HCT116 (cell line): ENCODE measurements around the gene ARHGAP23. TPM values are rescaled to one million over a fixed set of nuclear protein-coding genes. Genes with fewer than 3 reads are reported as not detected.

ENCODE experiments used
- ATAC-seq: fragments of 200-7000 bp; cut with Tn5 transposase; 2 replicates; pipeline ENCODE4 v1.9.1; 2020; ENCODE audit warnings: mild to moderate bottlenecking, moderate library complexity
- BruUV-seq: library from RNA; stranded (reverse); fragments of 400-500 nt; replicated peaks from 2 replicates; lab custom pipeline; 2021; lab: Mats Ljungman, UMichigan
- CTCF ChIA-PET: fragments of 300-600 bp; sonication (Branson Sonifier 250); formaldehyde crosslinking; loops from one replicate; lab custom pipeline; 2021; ENCODE audit warnings: antibody characterized with exemption; lab: Charles Lee
- POLR2A ChIA-PET: fragments of 300-600, 350-600 bp; sonication (Branson Sonifier 250); formaldehyde crosslinking; loops from one replicate; lab custom pipeline; 2021; ENCODE audit warnings: antibody characterized with exemption; lab: Charles Lee
- RAD21 ChIA-PET, 2 experiments: fragments of 300-600 bp; sonication (Branson Sonifier 250); formaldehyde crosslinking; loops; one replicate each; lab custom pipeline; 2023; ENCODE audit warnings: low total read pairs in 2 of 2; ENCODE audit not compliant: uncharacterized antibody in 2 of 2, unreplicated experiment in 2 of 2, low non-redundant PET in 1 of 2; lab: Charles Lee
- DNase-seq: peaks from one replicate; pipeline ENCODE4 v3.0.0-alpha.2; 2010; ENCODE audit warnings: low read depth, low spot score
- H2AFZ ChIP-seq: fragments of 200-600 bp; shearing (Covaris generic), sonication (generic); 2 replicates; pipeline ENCODE4 v1.6.1; 2017; ENCODE audit warnings: low read depth, mixed run types, mixed read lengths, antibody characterized with exemption, low read length; ENCODE audit not compliant: poor library complexity, severe bottlenecking
- H3K27ac ChIP-seq: 2 replicates; pipeline ENCODE4 v1.5.1; 2012; ENCODE audit warnings: low read depth, low read length
- H3K27me3 ChIP-seq: fragments of 200-600 bp; sonication (generic); 2 replicates; pipeline ENCODE4 v1.6.1; 2016; ENCODE audit warnings: mixed run types, low read length, mixed read lengths; ENCODE audit not compliant: insufficient read depth
- H3K36me3 ChIP-seq, 2 experiments: fragments of 200-500 bp in 1 of 2; fragments of 200-600 bp in 1 of 2; sonication (Bioruptor generic) in 1 of 2; sonication (generic) in 1 of 2; 2 replicates each; pipeline versions ENCODE4 v1.5.1 to v1.6.1; 2014 to 2016; ENCODE audit warnings: low read length in 2 of 2, inconsistent platforms in 1 of 2, mixed read lengths in 1 of 2, mixed run types in 1 of 2; ENCODE audit not compliant: insufficient read depth in 2 of 2, control insufficient read depth in 1 of 2
- H3K4me1 ChIP-seq, 2 experiments: fragments of 200-600 bp in 1 of 2; sonication (generic) in 1 of 2; 2 replicates each; pipeline versions ENCODE4 v1.5.1 to v1.6.1; 2012 to 2017; ENCODE audit warnings: low read length in 2 of 2, inconsistent platforms in 1 of 2, mild to moderate bottlenecking in 1 of 2, mixed read lengths in 1 of 2, mixed run types in 1 of 2, moderate library complexity in 1 of 2; ENCODE audit not compliant: insufficient read depth in 2 of 2, control insufficient read depth in 1 of 2
- H3K4me2 ChIP-seq: fragments of 200-600 bp; sonication (generic); 2 replicates; pipeline ENCODE4 v1.6.1; 2017; ENCODE audit warnings: mixed run types, low read length, mixed read lengths
- H3K4me3 ChIP-seq, 2 experiments: fragments of 200-600 bp in 1 of 2; sonication (generic) in 1 of 2; replicated peaks in 1 of 2; 2 replicates each; pipeline ENCODE4 v1.5.1; 2011 to 2016; ENCODE audit warnings: low read length in 2 of 2, control low read depth in 1 of 2, low read depth in 1 of 2, mild to moderate bottlenecking in 1 of 2, mixed read lengths in 1 of 2, mixed run types in 1 of 2
- H3K79me2 ChIP-seq: fragments of 200-600 bp; sonication (generic); 2 replicates; pipeline ENCODE4 v1.6.1; 2017; ENCODE audit warnings: mild to moderate bottlenecking, mixed run types, low read length, moderate library complexity, mixed read lengths; ENCODE audit not compliant: insufficient read depth
- H3K9ac ChIP-seq: fragments of 200-600 bp; sonication (generic); 2 replicates; pipeline ENCODE4 v1.6.1; 2016; ENCODE audit warnings: low read length, mixed read lengths
- H3K9me2 ChIP-seq: fragments of 200-600 bp; sonication (generic), shearing (Covaris generic); 2 replicates; pipeline ENCODE4 v1.6.1; 2017; ENCODE audit warnings: mixed run types, mild to moderate bottlenecking, moderate library complexity; ENCODE audit not compliant: insufficient read depth
- H3K9me3 ChIP-seq, 2 experiments: fragments of 200-500 bp in 1 of 2; fragments of 200-600 bp in 1 of 2; sonication (Bioruptor generic) in 1 of 2; sonication (generic) in 1 of 2; 2 replicates each; pipeline ENCODE4 v1.6.1; 2014 to 2017; ENCODE audit warnings: low read length in 2 of 2, mixed read lengths in 2 of 2, inconsistent platforms in 1 of 2, low read depth in 1 of 2, mild to moderate bottlenecking in 1 of 2, mixed run types in 1 of 2, moderate library complexity in 1 of 2; ENCODE audit not compliant: control insufficient read depth in 1 of 2, insufficient read depth in 1 of 2
- H4K20me1 ChIP-seq: fragments of 200-600 bp; sonication (generic), shearing (Covaris generic); 2 replicates; pipeline ENCODE4 v1.6.1; 2017; ENCODE audit warnings: mixed run types, mild to moderate bottlenecking, moderate library complexity; ENCODE audit not compliant: insufficient read depth
- CEBPB ChIP-seq: IDR thresholded peaks from 2 replicates; pipeline ENCODE4 v1.6.1; 2012; ENCODE audit warnings: low read depth
- CTCF ChIP-seq, 3 experiments: fragments of 200-600 bp in 1 of 3; sonication (generic) in 1 of 3; IDR thresholded peaks in 2 of 3; conservative IDR thresholded peaks in 1 of 3; 2 replicates each; pipeline ENCODE4 v1.5.1; 2012 to 2017; ENCODE audit warnings: low read depth in 2 of 3, low read length in 2 of 3, antibody characterized with exemption in 1 of 3, borderline replicate concordance in 1 of 3, control low read depth in 1 of 3, mild to moderate bottlenecking in 1 of 3, mixed read lengths in 1 of 3, mixed run types in 1 of 3, moderate library complexity in 1 of 3; ENCODE audit not compliant: insufficient read depth in 1 of 3
- EGR1 ChIP-seq: IDR thresholded peaks from 2 replicates; pipeline ENCODE4 v1.6.1; 2012; ENCODE audit warnings: low read depth
- EZH2 ChIP-seq: fragments of 200-600 bp; sonication (generic); IDR thresholded peaks from 2 replicates; pipeline ENCODE4 v1.6.1; 2017; ENCODE audit warnings: antibody characterized with exemption, mixed run types
- EZH2phosphoT487 ChIP-seq: fragments of 200-600 bp; IDR thresholded peaks from 2 replicates; pipeline ENCODE4 v1.6.1; 2018; ENCODE audit warnings: antibody characterized with exemption, borderline replicate concordance
- FOSL1 ChIP-seq: IDR thresholded peaks from 2 replicates; pipeline ENCODE4 v1.6.1; 2012; ENCODE audit warnings: low read depth
- MAX ChIP-seq: IDR thresholded peaks from 2 replicates; pipeline ENCODE4 v1.6.1; 2012
- POLR2A ChIP-seq: IDR thresholded peaks from 2 replicates; pipeline ENCODE4 v1.7.0; 2011; ENCODE audit warnings: borderline replicate concordance; ENCODE audit not compliant: insufficient read depth, insufficient read length; ENCODE audit errors: extremely low read depth
- RAD21 ChIP-seq: IDR thresholded peaks from 2 replicates; pipeline ENCODE4 v1.6.1; 2012; ENCODE audit warnings: low read depth, mild to moderate bottlenecking
- intact Hi-C: fragments of 100-400 bp; cut with micrococcal nuclease; formaldehyde crosslinking; loops from 2 replicates; pipeline ENCODE4 v1.10.0; 2022
- total RNA-seq: library from RNA; stranded (reverse); gene quantifications from one replicate; pipeline ENCODE4 v1.2.1, GENCODE V29; 2021; ENCODE audit not compliant: unreplicated experiment

The ARHGAP23 gene
- total RNA-seq, 1 experiment from 2014 or later = 41.0 TPM

- H3K4me2 ChIP-seq = 0 out of 2 replicates have a peak overlapping the region, but pooled peaks have one; percentile 97
- H4K20me1 ChIP-seq = no peaks in the 10 kb centered on the region
- ChIA-PET CTCF (interaction anchor here (0.8 to 1.6 kb wide), 5 partner anchors 9 to 32 kb away, joined by 3 to 4 read pairs (median 3); no protein-coding TSS in a partner anchor), RAD21 (no interaction called here), POLR2A (interaction anchor here (0.6 kb wide), 1 partner anchor 352 kb away, joined by 3 read pairs; no protein-coding TSS in a partner anchor)
- no peak for ATAC-seq
- TF ChIP-seq CTCF (IDR thresholded peaks at IDR 0.05 in 2 of 3, conservative IDR thresholded peaks at IDR 0.05 in 1 of 3; ENCODE audit: borderline replicate concordance in 1 of 3, insufficient read depth in 1 of 3, low read depth in 2 of 3, low read length in 2 of 3) = peak in 2 of 3 experiments; percentile 39 to 44; a peak in 4 of 6 replicates
- TF ChIP-seq POLR2A = no peak
- H3K36me3 ChIP-seq = no peaks in the 10 kb centered on the region; a peak in 2 of 4 replicates
- H3K4me1 ChIP-seq = peaks cover 32 to 45% of the 10 kb centered on the region in 2 experiments
- no peak for DNase-seq
- H3K27me3 ChIP-seq = no peaks in the 10 kb centered on the region
- H3K9me3 ChIP-seq = no peaks in the 10 kb centered on the region
- intact Hi-C loops = no loop called here
- H3K79me2 ChIP-seq = peaks cover 7% of the 10 kb centered on the region; the same call in 1 of the 2 replicates
- H3K9ac ChIP-seq = 0 out of 2 replicates have a peak overlapping the region, but pooled peaks have one; percentile 68
- no peak overlapping the region for H3K4me3 ChIP-seq
- no TSS peak for BruUV-seq
- H3K9me2 ChIP-seq = no peaks in the 10 kb centered on the region
- no peak overlapping the region for H2AFZ ChIP-seq
- H3K27ac ChIP-seq = no peak overlapping the region
These were observed 28.0 kb downstream of the ARHGAP23 start for GRCh38 chr17:38456031-38456815.

GRCh38 chr17:38457577-38458371 is 29.5 kb downstream of the ARHGAP23 start:
- Histone ChIP-seq H3K4me1 (peaks cover 18 to 33% of the 10 kb centered on the region in 2 experiments), H3K4me3 (no peak overlapping the region), H3K4me2 (no peak overlapping the region), H4K20me1 (no peaks in the 10 kb centered on the region), H3K27ac (no peak overlapping the region), H2AFZ (no peak overlapping the region), H3K9ac (no peak overlapping the region), H3K9me3 (no peaks in the 10 kb centered on the region), H3K27me3 (no peaks in the 10 kb centered on the region), H3K36me3 (no peaks in the 10 kb centered on the region; a peak in 2 of 4 replicates), H3K9me2 (no peaks in the 10 kb centered on the region), H3K79me2 (peaks cover 7% of the 10 kb centered on the region; the same call in 1 of the 2 replicates)
- DNase-seq (no peak), ATAC-seq (no peak)
- intact Hi-C loops = no loop called here
- ChIA-PET POLR2A (no interaction called here), CTCF (no interaction called here), RAD21 (no interaction called here)
- BruUV-seq = no TSS peak
- no peak for TF ChIP-seq EZH2phosphoT487
- TF ChIP-seq EGR1 = no peak
- no peak for TF ChIP-seq CTCF (IDR thresholded peaks at IDR 0.05 in 2 of 3, conservative IDR thresholded peaks at IDR 0.05 in 1 of 3; ENCODE audit: borderline replicate concordance in 1 of 3, insufficient read depth in 1 of 3, low read depth in 2 of 3, low read length in 2 of 3)
- no peak for TF ChIP-seq RAD21
- no peak for TF ChIP-seq MAX
- TF ChIP-seq EZH2 = no peak
- TF ChIP-seq POLR2A = no peak
- TF ChIP-seq CEBPB = no peak
- no peak for TF ChIP-seq FOSL1
